Colonic mucosa (tissue), 4 donors: ENCODE measurements around the gene SPDYE4. TPM values are rescaled to one million over a fixed set of nuclear protein-coding genes. Genes with fewer than 3 reads are reported as not detected.

Experiments
- DNase-seq: peaks from one replicate; pipeline ENCODE4 v3.0.0-alpha.2; 2020
- H3K27ac ChIP-seq: fragments of 200-600 bp; one replicate; pipeline ENCODE4 v1.8.0; 2021
- H3K27me3 ChIP-seq: fragments of 200-600 bp; one replicate; pipeline ENCODE4 v1.8.0; 2021
- H3K36me3 ChIP-seq: fragments of 200-600 bp; one replicate; pipeline ENCODE4 v1.8.0; 2021
- H3K4me1 ChIP-seq: fragments of 200-600 bp; one replicate; pipeline ENCODE4 v1.8.0; 2021; ENCODE audit warnings: mild to moderate bottlenecking
- H3K4me3 ChIP-seq: fragments of 200-600 bp; one replicate; pipeline ENCODE4 v1.8.0; 2021
- H3K9ac ChIP-seq, 2 donors: one replicate each; pipeline ENCODE4 v1.7.0; 2013; ENCODE audit warnings: control low read depth in 2 of 2, low read depth in 2 of 2, low read length in 2 of 2
- H3K9me3 ChIP-seq: fragments of 200-600 bp; one replicate; pipeline ENCODE4 v1.8.0; 2021
- CTCF ChIP-seq: fragments of 200-600 bp; IDR thresholded peaks from one replicate; pipeline ENCODE4 v1.8.0; 2022; ENCODE audit warnings: antibody characterized with exemption, mild to moderate bottlenecking
- intact Hi-C: fragments of 100-400 bp; cut with DNase I; formaldehyde crosslinking; loops from one replicate; pipeline ENCODE4 v1.14.1; 2022
- total RNA-seq, 2 donors: library from RNA; stranded (reverse); fragmentation: NEBNext Ultra II Directional in 1 of 2; extraction: Animal tissue kit (Norgen Biotek cat#: 25700) in 1 of 2; gene quantifications; one replicate each; pipeline ENCODE4 v1.2.1, GENCODE V29; 2021
- donor health status: healthy.
- donor health status: DM: no; HTN: no; CAD: no.
- donor health status: DM: no; HTN: no; CAD: no.

SPDYE4 gene
- total RNA-seq, 2 donors from 2014 or later, result not detected

- no peaks in the 10 kb centered on the region for H3K36me3 ChIP-seq
- H3K27ac ChIP-seq, result no peak overlapping the region
- no peak overlapping the region for H3K4me3 ChIP-seq
- H3K27me3 ChIP-seq, result no peaks in the 10 kb centered on the region
- TF ChIP-seq CTCF, result no peak
- no peaks in the 10 kb centered on the region for H3K9me3 ChIP-seq
- no peak overlapping the region for H3K9ac ChIP-seq
- intact Hi-C loops, result no loop called here
- no peaks in the 10 kb centered on the region for H3K4me1 ChIP-seq
- no peak for DNase-seq
Measured at GRCh38 chr17:8782176-8782575, 23.8 kb upstream of the SPDYE4 start.

- Histone ChIP-seq H3K36me3 (no peaks in the 10 kb centered on the region), H3K27me3 (no peaks in the 10 kb centered on the region), H3K4me1 (no peaks in the 10 kb centered on the region), H3K9ac (no peak overlapping the region), H3K4me3 (no peak overlapping the region), H3K9me3 (no peaks in the 10 kb centered on the region), H3K27ac (no peak overlapping the region)
- no peak for TF ChIP-seq CTCF
- no peak for DNase-seq
- intact Hi-C loops, result no loop called here
Measured at GRCh38 chr17:8781776-8782175, 23.4 kb upstream of the SPDYE4 start.

- Histone ChIP-seq H3K27ac (no peak overlapping the region), H3K9ac (no peak overlapping the region), H3K4me1 (no peaks in the 10 kb centered on the region), H3K27me3 (no peaks in the 10 kb centered on the region), H3K9me3 (no peaks in the 10 kb centered on the region), H3K36me3 (no peaks in the 10 kb centered on the region), H3K4me3 (no peak overlapping the region)
- intact Hi-C loops, result no loop called here
- no peak for TF ChIP-seq CTCF
- DNase-seq, result no peak
Measured at GRCh38 chr17:8776881-8777280, 18.5 kb upstream of the SPDYE4 start.

- no peak overlapping the region for H3K9ac ChIP-seq
- H3K9me3 ChIP-seq, result no peaks in the 10 kb centered on the region
- no peak overlapping the region for H3K4me3 ChIP-seq
- no peak overlapping the region for H3K27ac ChIP-seq
- H3K27me3 ChIP-seq, result no peaks in the 10 kb centered on the region
- DNase-seq, result no peak
- no peaks in the 10 kb centered on the region for H3K36me3 ChIP-seq
- H3K4me1 ChIP-seq, result no peaks in the 10 kb centered on the region
- no peak for TF ChIP-seq CTCF
- intact Hi-C loops, result no loop called here
Measured at GRCh38 chr17:8776248-8776647, 17.9 kb upstream of the SPDYE4 start.

- intact Hi-C loops, result no loop called here
- H3K9me3 ChIP-seq, result no peaks in the 10 kb centered on the region
- DNase-seq, result no peak
- no peaks in the 10 kb centered on the region for H3K4me1 ChIP-seq
- no peak for TF ChIP-seq CTCF
- H3K36me3 ChIP-seq, result no peaks in the 10 kb centered on the region
- no peak overlapping the region for H3K9ac ChIP-seq
- no peaks in the 10 kb centered on the region for H3K27me3 ChIP-seq
- H3K27ac ChIP-seq, result no peak overlapping the region
- no peak overlapping the region for H3K4me3 ChIP-seq
Measured at GRCh38 chr17:8766731-8767130, 8.4 kb upstream of the SPDYE4 start.

GRCh38 chr17:8762012-8762411 is 3.7 kb upstream of the SPDYE4 start:
- intact Hi-C loops, result no loop called here

More at GRCh38 chr17:8762012-8762411, 3.7 kb upstream of the SPDYE4 start:
- H3K9ac ChIP-seq, result no peak overlapping the region
- DNase-seq, result no peak
- no peaks in the 10 kb centered on the region for H3K9me3 ChIP-seq
- no peaks in the 10 kb centered on the region for H3K36me3 ChIP-seq
- no peaks in the 10 kb centered on the region for H3K4me1 ChIP-seq
- TF ChIP-seq CTCF, result no peak
- no peak overlapping the region for H3K27ac ChIP-seq
- H3K27me3 ChIP-seq, result no peaks in the 10 kb centered on the region
- H3K4me3 ChIP-seq, result no peak overlapping the region
